Germinal center (tissue), 1 donor: Measurements from ENCODE around the gene BORCS6.

ENCODE experiments used
- DNase-seq: peaks from one replicate; pipeline ENCODE4 v3.0.0; 2012; ENCODE audit warnings: mixed read lengths, low spot score

BORCS6 gene

GRCh38 chr17:8142158-8142886 lies 47.7 kb downstream of the BORCS6 start:
- DNase-seq, result no peak

- DNase-seq, result no peak
Measured at GRCh38 chr17:8141741-8142140, 48.2 kb downstream of the BORCS6 start.

GRCh38 chr17:8141045-8141444 lies 48.9 kb downstream of the BORCS6 start:
- no peak for DNase-seq

- no peak for DNase-seq
Measured at GRCh38 chr17:8140065-8141029, 49.6 kb downstream of the BORCS6 start.

- DNase-seq, result peak; percentile 88
Measured at GRCh38 chr17:8138672-8139371, 51.2 kb downstream of the BORCS6 start.

GRCh38 chr17:8138374-8138671 lies 51.7 kb downstream of the BORCS6 start:
- no peak for DNase-seq
